Transverse colon (tissue), 4 donors: ENCODE measurements around the gene ZNF618. TPM values are rescaled to one million over a fixed set of nuclear protein-coding genes. Genes with fewer than 3 reads are reported as not detected.

Experiments
- DNase-seq: peaks from one replicate; pipeline ENCODE4 v3.0.0-alpha.2; 2019
- H3K27ac ChIP-seq, 4 donors: fragments of 200-600 bp; sonication (generic); 2 replicates each; pipeline ENCODE4 v1.5.1; 2016 to 2018; ENCODE audit warnings: inconsistent platforms in 4 of 4
- H3K27me3 ChIP-seq: fragments of 200-600 bp; sonication (generic); 2 replicates; pipeline ENCODE4 v1.5.1; 2017; ENCODE audit warnings: inconsistent platforms
- H3K36me3 ChIP-seq, 4 donors: fragments of 200-600 bp; sonication (generic); 2 replicates each; pipeline ENCODE4 v1.5.1; 2017 to 2019; ENCODE audit warnings: inconsistent platforms in 4 of 4
- H3K4me1 ChIP-seq, 4 donors: fragments of 200-600 bp; sonication (generic); 2 replicates each; pipeline ENCODE4 v1.5.1; 2017 to 2020; ENCODE audit warnings: inconsistent platforms in 4 of 4
- H3K4me3 ChIP-seq, 4 donors: fragments of 200-600 bp; sonication (generic); 1 replicate in 1 of 4; 2 replicates in 3 of 4; pipeline versions ENCODE4 v1.5.1 to v1.6.1; 2017 to 2019; ENCODE audit warnings: inconsistent platforms in 4 of 4
- H3K9me3 ChIP-seq, 2 donors: fragments of 200-600 bp; sonication (generic); 2 replicates each; pipeline ENCODE4 v1.5.1; 2017 to 2019; ENCODE audit warnings: inconsistent platforms in 2 of 2
- CTCF ChIP-seq, 5 experiments: fragments of 200-600 bp in 3 of 5; fragments of 450-650 bp in 2 of 5; sonication (generic) in 3 of 5; IDR thresholded peaks; 1 replicate in 2 of 5; 2 replicates in 3 of 5; pipeline ENCODE4 v1.5.1; 2016 to 2017; ENCODE audit warnings: antibody characterized with exemption in 5 of 5, inconsistent platforms in 3 of 5, mild to moderate bottlenecking in 2 of 5, moderate library complexity in 1 of 5
- EP300 ChIP-seq: sonication (generic); formaldehyde crosslinking; IDR thresholded peaks from one replicate; pipeline ENCODE4 v1.6.1; 2017; ENCODE audit warnings: antibody characterized with exemption, low read depth
- POLR2A ChIP-seq: fragments of 450-650 bp; IDR thresholded peaks from one replicate; pipeline ENCODE4 v1.6.1; 2016; ENCODE audit warnings: antibody characterized with exemption, mild to moderate bottlenecking, moderate library complexity
- POLR2AphosphoS5 ChIP-seq, 3 donors: sonication (generic); formaldehyde crosslinking; IDR thresholded peaks; one replicate each; pipeline ENCODE4 v1.6.1; 2016; ENCODE audit warnings: antibody characterized with exemption in 3 of 3
- WGBS, 2 donors: methylation state at CpG; one replicate each; pipeline ENCODE4 v1.1.5; 2018; ENCODE audit warnings: low coverage in 1 of 2; 5-methylcytosine and 5-hydroxymethylcytosine counted together
- in situ Hi-C, 4 donors: fragments of 200-750 bp; cut with MboI; loops; one replicate each; pipeline versions ENCODE4 v1.15.0 to v1.15.1; 2017; ENCODE audit warnings: low sequenced_read_pairs in 3 of 4, low pct_ligation_motif_present in 1 of 4, low pct_unique_long_range_greater_than_20kb in 1 of 4
- intact Hi-C: fragments of 100-400 bp; cut with DNase I; formaldehyde crosslinking; loops from one replicate; pipeline ENCODE4 v1.15.1; 2023; ENCODE audit warnings: low total_unique reads
- total RNA-seq, 4 donors: library from RNA; depleted of rRNA; stranded (reverse); fragments of >200 nt; gene quantifications; one replicate each; pipeline ENCODE4 v1.1.0, GENCODE V29; 2016

Gene ZNF618
- total RNA-seq, 4 donors from 2014 or later = 2.2 to 8.6 (median 4.0) TPM

GRCh38 chr9:113886933-113887332 lies 10.8 kb downstream of the ZNF618 start:
- no peaks in the 10 kb centered on the region for H3K36me3 ChIP-seq
- peaks cover 0 to 41% (median 3%) of the 10 kb centered on the region in 4 donors for H3K4me1 ChIP-seq
- no peaks in the 10 kb centered on the region for H3K27me3 ChIP-seq
- in situ Hi-C loops (no loop called here), intact Hi-C loops (no loop called here)
- H3K9me3 ChIP-seq = peaks cover 0 to 8% of the 10 kb centered on the region in 2 donors
- no peak for DNase-seq
- 34 to 45% methylated on average over 2 of the region's 2 CpGs for WGBS, 2 donors
- peak overlapping the region in 1 of 4 donors; percentile 17 for H3K27ac ChIP-seq
- TF ChIP-seq EP300 = no peak
- no peak for TF ChIP-seq CTCF (IDR thresholded peaks at IDR 0.05)
- no peak for TF ChIP-seq POLR2AphosphoS5 (IDR thresholded peaks at IDR 0.05)
- TF ChIP-seq POLR2A = no peak
- H3K4me3 ChIP-seq = peak overlapping the region in 1 of 4 donors; percentile 42

GRCh38 chr9:113887436-113887835 lies 11.3 kb downstream of the ZNF618 start:
- Histone ChIP-seq H3K4me3 (no peak overlapping the region), H3K27me3 (no peaks in the 10 kb centered on the region), H3K27ac (no peak overlapping the region), H3K36me3 (no peaks in the 10 kb centered on the region), H3K9me3 (peaks cover 0 to 8% of the 10 kb centered on the region in 2 donors), H3K4me1 (peaks cover 0 to 38% (median 3%) of the 10 kb centered on the region in 4 donors)
- no peak for DNase-seq
- 81 to 86% methylated on average over 5 of the region's 5 CpGs for WGBS, 2 donors
- in situ Hi-C loops (no loop called here), intact Hi-C loops (no loop called here)
- no peak for TF ChIP-seq POLR2AphosphoS5 (IDR thresholded peaks at IDR 0.05)
- TF ChIP-seq EP300 = no peak

- in situ Hi-C loops = no loop called here
- no peak overlapping the region for H3K27ac ChIP-seq
Measured at GRCh38 chr9:113888336-113888735, 12.2 kb downstream of the ZNF618 start.

GRCh38 chr9:113888976-113889375 lies 12.9 kb downstream of the ZNF618 start:
- Histone ChIP-seq H3K9me3 (peaks cover 0 to 8% of the 10 kb centered on the region in 2 donors), H3K4me1 (peaks cover 0 to 38% (median 3%) of the 10 kb centered on the region in 4 donors), H3K27ac (no peak overlapping the region), H3K27me3 (no peaks in the 10 kb centered on the region), H3K36me3 (no peaks in the 10 kb centered on the region), H3K4me3 (no peak overlapping the region)
- intact Hi-C loops (no loop called here), in situ Hi-C loops (no loop called here)
- 75 to 92% methylated on average over 1 to 4 of the region's 4 CpGs for WGBS, 2 donors
- TF ChIP-seq EP300 = no peak
- no peak for TF ChIP-seq POLR2A
- no peak for TF ChIP-seq CTCF (IDR thresholded peaks at IDR 0.05)
- TF ChIP-seq POLR2AphosphoS5 (IDR thresholded peaks at IDR 0.05) = no peak
- no peak for DNase-seq

More at GRCh38 chr9:113888336-113888735, 12.2 kb downstream of the ZNF618 start:
- Histone ChIP-seq H3K4me1 (peaks cover 0 to 38% (median 3%) of the 10 kb centered on the region in 4 donors), H3K36me3 (no peaks in the 10 kb centered on the region), H3K27me3 (no peaks in the 10 kb centered on the region), H3K9me3 (peaks cover 0 to 8% of the 10 kb centered on the region in 2 donors), H3K4me3 (no peak overlapping the region)
- WGBS, 2 donors = 77% methylated on average over 8 of the region's 8 CpGs; no CpG with 5 or more reads in 1 of the 2 donors
- intact Hi-C loops = no loop called here
- TF ChIP-seq POLR2A (no peak), EP300 (no peak), POLR2AphosphoS5 (IDR thresholded peaks at IDR 0.05) (no peak), CTCF (IDR thresholded peaks at IDR 0.05) (no peak)
- DNase-seq = no peak

GRCh38 chr9:113890704-113891103 lies 14.6 kb downstream of the ZNF618 start:
- 94 to 100% methylated on average over 2 of the region's 2 CpGs for WGBS, 2 donors
- Histone ChIP-seq H3K27me3 (no peaks in the 10 kb centered on the region), H3K36me3 (no peaks in the 10 kb centered on the region), H3K4me1 (peaks cover 0 to 30% (median 3%) of the 10 kb centered on the region in 4 donors), H3K27ac (no peak overlapping the region), H3K9me3 (peaks cover 0 to 8% of the 10 kb centered on the region in 2 donors), H3K4me3 (no peak overlapping the region)
- intact Hi-C loops (no loop called here), in situ Hi-C loops (no loop called here)
- no peak for DNase-seq
- TF ChIP-seq EP300 (no peak), CTCF (IDR thresholded peaks at IDR 0.05) (no peak), POLR2AphosphoS5 (IDR thresholded peaks at IDR 0.05) (no peak)
